BE2C (cell line): ENCODE data around the gene ARAP2.
"Not testable (repeated sequence)": the region's sequence is repeated elsewhere in the genome, so short reads cannot be mapped to it uniquely, and the experiment has no call there.

ENCODE experiments used
- DNase-seq: peaks from one replicate; pipeline ENCODE4 v3.0.0-alpha.2; 2020
- H3K27me3 ChIP-seq: fragments of 250-450 bp; sonication (Bioruptor Pico); 2 replicates; pipeline ENCODE4 v1.5.1; 2020; ENCODE audit warnings: mild to moderate bottlenecking
- H3K36me3 ChIP-seq: fragments of 250-450 bp; sonication (Bioruptor Pico); 2 replicates; pipeline ENCODE4 v1.5.1; 2020; ENCODE audit warnings: mild to moderate bottlenecking
- H3K4me1 ChIP-seq: fragments of 250-450 bp; sonication (Bioruptor Pico); 2 replicates; pipeline ENCODE4 v1.5.1; 2020
- H3K4me3 ChIP-seq: 2 replicates; pipeline ENCODE4 v1.5.1; 2011; ENCODE audit warnings: low read depth, low read length
- H3K9me3 ChIP-seq: fragments of 250-450 bp; sonication (Bioruptor Pico); 2 replicates; pipeline ENCODE4 v1.5.1; 2020
- CTCF ChIP-seq: IDR thresholded peaks from 2 replicates; pipeline ENCODE4 v1.5.1; 2012; ENCODE audit warnings: mild to moderate bottlenecking, low read depth, low read length

Gene ARAP2

GRCh38 chr4:36183665-36184393 is 60.5 kb downstream of the ARAP2 start:
- Histone ChIP-seq H3K9me3 (no peaks in the 10 kb centered on the region), H3K27me3 (no peaks in the 10 kb centered on the region; the same call in 1 of the 2 replicates), H3K4me3 (no peak overlapping the region), H3K36me3 (no peaks in the 10 kb centered on the region), H3K4me1 (no peaks in the 10 kb centered on the region)
- DNase-seq, result no peak
- no peak for TF ChIP-seq CTCF

GRCh38 chr4:36183232-36183631 is 61.1 kb downstream of the ARAP2 start:
- Histone ChIP-seq H3K9me3 (no peaks in the 10 kb centered on the region), H3K27me3 (no peaks in the 10 kb centered on the region; the same call in 1 of the 2 replicates), H3K4me3 (no peak overlapping the region), H3K4me1 (no peaks in the 10 kb centered on the region), H3K36me3 (no peaks in the 10 kb centered on the region)
- no peak for DNase-seq
- no peak for TF ChIP-seq CTCF

GRCh38 chr4:36182315-36182714 is 62.0 kb downstream of the ARAP2 start:
- DNase-seq, H3K36me3 ChIP-seq, H3K9me3 ChIP-seq, H3K4me1 ChIP-seq, H3K4me3 ChIP-seq, H3K27me3 ChIP-seq: not testable (repeated sequence)

GRCh38 chr4:36180206-36180605 is 64.1 kb downstream of the ARAP2 start:
- Histone ChIP-seq H3K36me3 (no peaks in the 10 kb centered on the region), H3K9me3 (no peaks in the 10 kb centered on the region)
- no peak for TF ChIP-seq CTCF

GRCh38 chr4:36178484-36178883 is 65.8 kb downstream of the ARAP2 start:
- Histone ChIP-seq H3K4me1 (no peaks in the 10 kb centered on the region), H3K9me3 (no peaks in the 10 kb centered on the region), H3K36me3 (no peaks in the 10 kb centered on the region), H3K4me3 (no peak overlapping the region), H3K27me3 (no peaks in the 10 kb centered on the region)
- no peak for TF ChIP-seq CTCF
- no peak for DNase-seq

More at GRCh38 chr4:36180206-36180605, 64.1 kb downstream of the ARAP2 start:
- Histone ChIP-seq H3K4me1 (no peaks in the 10 kb centered on the region), H3K27me3 (no peaks in the 10 kb centered on the region), H3K4me3 (no peak overlapping the region)
- DNase-seq, result no peak

- TF ChIP-seq CTCF, result no peak
- H3K4me3 ChIP-seq, result no peak overlapping the region
- H3K36me3 ChIP-seq, result no peaks in the 10 kb centered on the region
- H3K9me3 ChIP-seq, result no peaks in the 10 kb centered on the region
- H3K27me3 ChIP-seq, result no peaks in the 10 kb centered on the region
- H3K4me1 ChIP-seq, result no peaks in the 10 kb centered on the region
- no peak for DNase-seq
These were observed 66.4 kb downstream of the ARAP2 start for GRCh38 chr4:36177946-36178345.
